AG20443 (cell line): Measurements from ENCODE around the gene ZNF280B.
"Not testable (repeated sequence)": the region's sequence is repeated elsewhere in the genome, so short reads cannot be mapped to it uniquely, and the experiment has no call there.

Source experiments
- DNase-seq: peaks from one replicate; pipeline ENCODE4 v3.0.0; 2012; ENCODE audit warnings: low spot score, mixed read lengths

Gene ZNF280B

DNA sequence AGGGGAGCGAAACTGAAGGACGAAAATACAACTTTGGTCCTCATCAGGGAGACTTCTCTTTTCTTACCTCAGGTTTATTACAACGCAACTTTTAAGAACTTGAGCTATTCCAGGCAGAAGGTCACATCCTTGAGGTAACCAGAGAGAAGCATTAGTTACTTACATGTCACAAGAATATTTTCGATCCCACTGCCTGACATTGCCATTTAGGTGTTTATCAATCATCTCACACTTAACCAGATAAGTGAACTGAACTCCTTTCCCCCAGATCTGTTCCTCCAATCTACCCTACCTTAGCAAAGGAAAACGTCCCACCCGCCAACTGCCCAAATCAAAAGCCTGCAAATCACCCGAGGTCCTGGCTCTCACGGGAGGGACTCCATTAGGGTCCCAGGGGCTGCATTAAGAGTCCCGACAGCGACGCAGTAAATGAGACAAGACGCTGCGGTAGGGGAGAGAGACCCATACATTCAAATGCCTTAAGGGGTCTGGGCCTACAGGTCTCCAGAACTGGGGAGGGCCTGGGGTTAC is 734 bp downstream of the ZNF280B start:
- DNase-seq = no peak

DNA sequence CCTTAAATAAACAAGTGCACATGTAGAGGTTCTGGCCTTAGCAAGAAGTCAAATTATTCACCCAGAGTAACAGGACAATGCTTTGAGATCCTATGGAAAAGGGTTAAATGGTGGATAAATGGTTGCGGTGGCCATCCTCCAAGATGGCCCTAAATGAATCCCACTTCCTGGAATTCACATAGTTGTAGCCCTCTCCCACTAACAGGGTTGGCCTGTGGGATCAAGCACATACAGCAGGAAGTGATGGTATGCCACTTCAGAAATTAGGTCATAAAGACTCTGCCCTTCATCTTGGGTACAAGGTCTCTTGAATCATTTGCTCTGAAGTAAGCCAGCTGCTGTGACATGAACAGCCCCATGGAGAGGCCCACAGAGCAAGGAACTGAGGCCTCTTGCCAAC is 1.8 kb downstream of the ZNF280B start:
- DNase-seq = no peak

DNA sequence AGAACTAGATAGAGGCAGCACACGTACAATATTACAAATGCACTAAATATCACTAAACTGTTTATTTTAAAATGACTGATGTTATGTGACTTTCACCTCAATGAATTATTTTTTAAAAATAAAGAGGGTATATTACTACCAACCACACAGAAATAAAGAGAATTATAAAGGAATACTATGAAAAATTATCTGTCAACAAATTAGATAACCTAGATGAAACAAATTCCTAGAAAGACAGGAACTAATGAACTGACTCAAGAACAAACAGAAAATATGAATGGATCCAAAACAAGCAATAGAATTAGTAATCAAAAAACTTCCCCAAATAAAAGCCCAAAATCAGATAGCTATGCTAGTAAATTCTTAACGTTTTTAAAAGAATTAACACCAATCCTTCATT is 10.3 kb downstream of the ZNF280B start:
- no peak for DNase-seq

DNA sequence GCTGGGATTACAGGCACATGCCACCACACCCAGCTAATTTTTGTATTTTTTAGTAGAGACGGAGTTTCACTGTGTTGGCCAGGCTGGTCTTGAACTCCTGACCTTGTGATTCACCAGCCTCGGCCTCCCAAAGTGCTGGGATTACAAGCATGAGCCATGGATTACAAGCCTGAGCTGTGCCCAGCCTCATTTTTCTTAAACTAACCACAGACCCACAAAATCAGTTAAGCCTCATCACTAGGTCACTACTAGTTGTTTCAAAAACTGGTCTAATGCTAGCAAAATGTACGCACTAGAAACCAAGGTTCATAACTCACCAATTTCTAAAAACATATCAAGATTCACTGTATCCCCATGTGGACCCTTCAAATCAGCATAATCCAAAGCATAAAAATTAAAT is 17.0 kb downstream of the ZNF280B start:
- DNase-seq = not testable (repeated sequence)

DNA sequence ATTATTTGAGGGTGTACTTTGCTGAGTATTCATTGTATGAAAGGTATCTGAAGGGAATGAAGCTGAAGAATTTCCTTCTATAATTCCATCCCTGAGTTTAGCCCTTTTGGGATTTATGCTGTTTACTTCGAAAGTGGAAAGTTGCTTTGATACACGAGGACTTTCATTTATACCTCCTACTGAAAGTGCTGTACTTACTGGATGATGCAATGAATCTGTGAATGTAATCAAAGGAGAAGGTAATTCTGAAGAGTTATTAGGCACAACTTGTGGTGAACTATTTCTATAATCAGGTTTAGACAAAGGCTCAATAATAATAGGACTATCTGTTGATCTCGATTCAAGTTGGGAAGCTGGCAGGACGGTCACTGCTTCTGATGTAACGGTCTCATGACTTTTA is 19.8 kb downstream of the ZNF280B start:
- no peak for DNase-seq

DNA sequence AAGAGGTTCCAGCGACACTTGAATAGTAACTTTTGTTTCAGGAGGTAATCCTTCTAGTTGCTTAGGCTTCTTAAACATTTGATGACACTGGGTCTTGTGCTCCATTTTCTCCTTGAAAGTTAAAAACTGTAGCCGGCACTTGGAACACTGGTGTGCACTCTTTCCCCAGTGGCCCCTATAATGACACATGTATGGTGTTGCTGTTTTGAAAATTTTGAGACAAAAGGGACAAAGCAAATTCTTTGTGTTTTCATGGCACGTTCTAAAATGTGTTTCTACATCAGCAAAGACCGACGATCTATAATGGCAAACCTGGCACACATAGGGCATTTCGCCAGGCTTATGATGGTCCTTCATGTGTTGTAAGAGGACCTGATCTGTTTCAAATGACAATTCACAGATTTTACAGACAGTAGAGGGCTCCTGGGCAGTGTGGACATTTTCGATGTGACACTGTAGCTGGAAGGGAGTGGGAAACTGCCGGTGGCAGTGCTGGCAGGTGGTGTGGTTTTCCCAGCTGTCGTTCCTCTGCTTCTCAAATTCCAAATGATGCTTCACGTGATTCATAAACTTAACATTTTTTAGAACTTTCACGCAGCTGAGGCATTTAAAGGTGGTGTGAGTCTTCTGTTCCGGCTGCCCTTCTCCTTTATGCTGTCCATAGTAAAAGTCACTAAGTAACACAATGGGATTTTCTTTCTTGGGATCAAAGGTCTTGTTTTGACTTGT is 20.5 kb downstream of the ZNF280B start:
- no peak for DNase-seq

DNA sequence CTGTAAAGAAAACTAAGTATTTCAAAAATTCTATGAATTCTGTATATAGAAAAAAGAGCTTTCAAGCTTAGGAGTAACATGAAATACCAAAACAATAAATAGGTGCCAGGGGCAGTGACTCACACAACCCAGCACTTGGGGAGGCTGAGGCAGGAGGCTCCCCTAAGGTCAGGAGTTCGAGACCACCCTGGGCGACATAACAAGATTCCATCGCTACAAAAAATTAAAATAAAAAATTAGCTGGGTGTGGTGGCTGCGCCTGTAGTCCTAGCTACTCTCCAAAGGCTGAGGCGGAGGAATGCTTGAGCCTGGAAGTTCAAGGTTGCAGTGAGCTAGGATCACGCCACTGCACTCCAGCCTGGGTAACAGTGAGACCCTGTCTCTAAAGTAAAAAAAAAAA is 21.5 kb downstream of the ZNF280B start:
- no peak for DNase-seq

DNA sequence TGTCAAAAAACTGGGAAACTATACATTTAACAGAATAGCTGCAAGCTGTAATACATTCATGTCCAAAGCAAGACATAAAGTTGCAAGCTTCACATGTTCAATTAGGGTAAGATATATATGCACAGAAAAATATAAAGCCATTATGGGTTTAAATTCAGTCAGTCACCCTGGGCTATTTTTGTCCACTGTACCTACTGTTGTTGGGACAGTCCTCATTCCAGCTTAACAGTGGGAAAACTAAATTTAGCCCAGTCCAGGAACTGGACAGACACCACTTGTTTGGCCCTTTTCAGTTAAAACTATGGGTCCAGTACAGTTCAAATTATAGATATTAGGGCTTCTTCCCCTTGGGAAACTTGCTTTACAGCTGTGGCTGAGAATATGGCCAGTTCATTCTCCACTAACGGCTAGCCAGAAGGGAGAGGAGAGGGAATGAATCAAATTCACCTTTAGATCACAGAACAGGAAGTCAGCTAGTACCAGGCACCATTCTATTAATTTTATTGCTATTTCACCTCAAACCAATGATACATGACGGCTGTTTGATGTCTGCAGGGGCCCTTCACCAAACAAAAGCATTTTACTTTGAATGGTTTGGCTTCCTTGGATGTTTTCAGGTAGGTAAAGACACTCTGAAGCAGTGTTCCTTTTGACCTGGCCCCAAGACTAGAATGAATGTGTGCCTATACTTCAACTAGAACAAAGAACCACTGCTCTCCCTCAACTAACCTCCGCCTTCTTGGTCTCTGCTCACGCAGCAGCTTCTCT is 22.2 kb downstream of the ZNF280B start:
- DNase-seq = no peak

DNA sequence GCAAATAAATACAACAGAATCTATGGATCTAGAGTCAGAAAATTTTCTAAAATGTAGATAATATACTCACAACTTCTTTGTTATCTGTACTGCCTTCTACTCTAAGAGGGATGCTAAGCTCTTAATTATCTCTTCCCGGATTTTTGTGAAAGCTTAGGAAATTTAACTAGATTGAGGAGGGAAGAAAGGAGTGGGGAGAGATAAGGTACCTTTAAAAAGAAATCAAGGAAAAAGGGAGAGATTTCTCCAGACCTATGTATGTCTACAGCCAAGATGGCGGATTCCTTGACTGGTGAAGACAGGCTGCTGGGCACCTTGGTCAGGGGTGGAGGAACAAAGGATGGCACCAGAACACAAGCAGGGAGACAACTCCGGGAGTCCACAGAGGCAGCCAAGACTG is 23.0 kb downstream of the ZNF280B start:
- DNase-seq = no peak

DNA sequence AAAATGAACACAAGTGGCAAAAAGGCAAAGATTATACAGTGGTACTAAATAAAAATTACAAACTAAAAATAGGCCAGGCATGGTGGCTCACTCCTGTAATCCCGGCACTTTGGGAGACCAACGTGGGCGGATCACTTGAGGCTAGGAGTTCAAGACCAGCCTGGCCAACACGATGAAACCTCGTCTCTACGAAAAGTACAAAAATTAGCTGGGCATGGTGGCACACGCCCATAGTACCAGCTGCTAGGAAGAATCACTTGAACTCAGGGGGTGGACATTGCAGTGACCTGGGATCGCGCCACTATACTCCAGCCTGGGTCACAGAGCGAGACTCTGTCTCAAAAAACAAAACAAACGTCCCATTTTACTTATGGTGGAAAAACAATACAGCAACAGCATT is 24.5 kb downstream of the ZNF280B start:
- no peak for DNase-seq

DNA sequence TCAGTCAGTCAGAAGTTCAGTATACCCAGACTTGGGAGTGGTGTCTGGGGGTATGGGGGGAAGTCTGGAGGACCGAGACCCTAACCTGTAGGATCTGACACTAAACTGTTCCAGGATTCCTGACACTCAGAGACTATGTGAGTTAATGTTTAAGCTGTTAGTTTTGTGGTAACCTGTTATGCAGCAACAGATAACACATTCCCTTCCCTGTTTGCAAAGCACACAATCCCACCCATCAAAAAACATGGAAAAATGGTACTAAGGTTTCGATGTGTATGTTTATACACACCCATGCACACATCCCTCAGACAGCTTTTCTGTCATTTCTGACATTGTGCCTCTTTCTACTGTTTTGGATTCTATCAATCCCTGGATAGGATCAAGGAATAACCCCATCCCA is 27.6 kb downstream of the ZNF280B start:
- no peak for DNase-seq

DNA sequence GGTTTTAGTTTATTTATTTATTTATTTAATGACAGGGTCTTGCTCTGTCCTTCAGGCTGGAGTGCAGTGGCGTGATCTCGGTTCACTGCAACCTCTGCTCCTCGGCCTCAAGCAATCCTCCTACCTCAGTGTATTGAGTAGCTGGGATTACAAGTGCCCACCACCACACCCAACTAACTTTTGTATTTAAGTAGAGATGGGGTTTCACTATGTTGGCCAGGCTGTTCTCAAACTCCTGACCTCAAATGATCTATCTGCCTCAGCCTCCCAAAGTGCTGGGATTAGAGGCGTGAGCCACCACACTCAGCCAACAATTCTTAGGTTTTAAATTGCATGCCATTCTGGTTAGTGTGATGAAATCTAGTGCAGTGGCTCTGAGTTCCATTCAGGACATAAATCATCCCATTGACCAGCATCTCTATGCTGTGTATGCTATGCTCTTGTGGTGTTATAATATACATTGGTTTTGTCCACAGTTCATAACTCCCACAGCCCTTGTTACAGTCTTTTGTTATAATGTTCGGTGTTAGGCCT is 28.5 kb downstream of the ZNF280B start:
- no peak for DNase-seq

DNA sequence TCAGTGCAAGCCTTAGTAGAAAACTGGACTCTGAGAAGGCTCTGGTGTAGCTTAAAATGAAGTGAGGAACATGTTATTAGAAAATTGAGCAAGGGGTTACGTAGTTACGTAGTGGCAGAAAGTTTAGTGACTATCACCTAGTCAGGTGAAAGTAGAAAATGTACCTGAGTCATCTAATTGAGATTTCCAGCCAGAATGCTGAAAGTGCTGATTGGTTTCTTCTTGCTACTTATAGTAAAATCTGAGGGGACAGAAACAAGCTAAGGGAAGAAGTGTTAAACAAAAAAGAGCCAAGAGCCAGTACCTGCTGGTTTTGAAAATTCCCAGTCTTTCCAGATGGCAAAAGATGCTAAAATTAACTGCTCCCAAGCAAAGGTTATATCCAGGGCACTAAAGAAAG is 29.4 kb downstream of the ZNF280B start:
- no peak for DNase-seq

DNA sequence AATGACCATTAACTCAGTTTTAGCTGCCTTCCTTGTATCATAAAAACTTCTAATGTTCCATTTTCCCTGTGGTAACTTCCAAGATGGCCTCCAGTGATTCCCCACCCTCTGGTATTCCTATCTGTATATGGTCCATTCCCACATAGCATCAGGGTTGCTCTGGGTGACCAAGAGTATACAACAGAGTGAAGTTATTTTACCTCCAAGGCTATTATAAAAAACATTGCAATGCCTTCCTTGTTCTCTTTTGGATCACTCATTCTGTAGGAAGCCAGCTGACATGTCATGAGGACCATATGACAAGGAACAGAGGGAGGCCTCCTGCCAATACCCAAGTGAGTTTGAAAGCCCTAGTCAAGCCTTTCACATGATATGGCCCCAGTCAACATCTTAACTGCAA is 30.1 kb downstream of the ZNF280B start:
- no peak for DNase-seq

DNA sequence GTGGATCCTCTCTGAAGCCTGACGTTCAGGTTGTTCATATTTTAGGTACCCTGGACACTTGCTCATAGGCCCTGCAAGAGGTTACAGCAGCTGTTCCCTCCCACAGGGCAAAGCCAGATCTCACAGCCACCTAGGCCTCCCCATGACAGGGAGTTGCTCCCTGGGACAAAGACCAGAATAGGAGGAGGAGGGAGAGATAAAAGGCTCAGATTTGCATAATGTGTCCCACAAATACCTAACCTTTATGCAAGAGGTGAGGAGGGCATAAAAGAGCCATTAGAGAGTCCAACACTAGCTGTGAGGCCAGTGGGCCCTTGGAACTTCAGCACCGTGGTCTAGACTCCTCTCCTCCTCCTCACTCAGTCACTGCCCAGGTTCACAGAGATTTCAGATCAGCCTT is 33.8 kb downstream of the ZNF280B start:
- no peak for DNase-seq

DNA sequence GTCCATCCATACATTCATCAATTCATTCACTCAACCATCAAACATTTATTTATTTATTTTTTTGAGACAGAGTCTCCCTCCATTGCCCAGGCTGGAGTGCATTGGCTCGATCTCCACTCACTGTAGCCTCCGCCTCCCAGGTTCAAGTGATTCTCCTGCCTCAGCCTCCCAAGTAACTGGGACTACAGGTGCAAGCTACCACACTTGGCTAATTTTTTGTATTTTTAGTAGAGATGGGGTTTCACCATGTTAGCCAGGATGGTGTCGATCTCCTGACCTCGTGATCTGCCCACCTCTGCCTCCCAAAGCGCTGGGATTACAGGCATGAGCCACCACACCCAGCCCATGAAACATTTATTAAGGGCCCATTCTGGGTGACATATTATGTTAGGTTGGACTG is 37.4 kb downstream of the ZNF280B start:
- not testable (repeated sequence) for DNase-seq

DNA sequence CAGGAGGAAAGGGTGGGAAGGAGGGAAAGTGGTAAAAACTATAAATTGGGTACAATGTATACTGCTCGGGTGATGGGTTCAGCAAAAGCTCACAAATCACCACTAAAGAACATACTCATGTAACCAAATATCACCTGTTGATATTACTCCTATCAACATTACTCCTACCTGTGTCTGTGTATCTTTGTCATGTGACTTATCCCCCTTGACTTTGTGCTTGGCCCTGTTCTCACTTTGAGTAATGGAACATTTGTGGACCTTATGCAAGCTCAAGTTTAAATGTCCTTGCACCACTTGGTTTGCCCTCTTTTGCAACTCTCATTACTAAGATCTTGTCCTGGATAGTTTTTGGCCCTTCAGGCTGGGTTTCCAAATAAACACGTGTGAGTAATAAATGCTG is 39.0 kb downstream of the ZNF280B start:
- no peak for DNase-seq

DNA sequence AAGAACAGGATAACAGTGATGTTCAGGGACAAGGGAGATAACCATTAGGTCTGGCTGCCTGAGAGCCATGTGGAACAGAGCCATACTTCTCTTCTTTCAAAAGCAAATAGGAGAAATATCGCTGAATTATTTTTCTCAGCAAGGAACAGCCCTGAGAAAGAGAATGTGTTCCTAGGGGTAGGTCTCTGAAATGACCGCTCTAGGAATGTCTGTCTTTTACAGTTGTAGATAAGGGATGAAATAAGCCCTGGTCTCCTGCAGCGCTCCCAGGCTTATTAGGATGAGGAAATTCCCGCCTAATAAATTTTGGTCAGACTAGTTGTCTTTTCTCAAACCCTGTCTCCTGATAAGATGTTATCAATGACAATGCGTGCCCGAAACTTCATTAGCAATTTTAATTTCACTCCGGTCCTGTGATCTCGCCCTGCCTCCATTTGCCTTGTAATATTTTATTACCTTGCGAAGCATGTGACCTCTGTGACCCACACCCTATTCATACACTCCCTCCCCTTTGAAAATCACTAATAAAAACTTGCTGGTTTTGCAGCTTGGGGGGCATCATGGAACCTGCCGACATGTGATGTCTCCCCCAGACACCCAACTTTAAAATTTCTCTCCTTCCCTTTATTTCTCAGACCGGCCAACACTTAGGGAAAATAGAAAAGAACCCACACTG is 39.6 kb downstream of the ZNF280B start:
- not testable (repeated sequence) for DNase-seq

DNA sequence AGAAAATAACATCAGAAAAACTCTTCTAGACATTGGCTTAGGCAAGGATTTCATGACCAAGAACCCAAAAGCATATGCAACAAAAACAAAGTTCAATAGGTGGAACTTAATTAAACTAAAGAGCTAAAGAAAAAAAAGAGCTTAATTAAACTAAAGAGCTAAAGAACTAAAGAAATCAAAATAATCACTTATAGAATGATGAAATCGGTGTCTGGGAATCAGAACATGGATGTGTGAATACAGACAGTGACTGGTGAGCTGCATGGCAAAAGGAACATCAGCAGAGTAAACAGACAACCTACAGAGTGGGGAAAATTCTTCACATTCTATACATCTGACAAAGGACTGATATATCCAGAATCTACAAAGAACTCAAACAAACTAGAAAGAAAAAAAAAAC is 41.4 kb downstream of the ZNF280B start:
- no peak for DNase-seq

DNA sequence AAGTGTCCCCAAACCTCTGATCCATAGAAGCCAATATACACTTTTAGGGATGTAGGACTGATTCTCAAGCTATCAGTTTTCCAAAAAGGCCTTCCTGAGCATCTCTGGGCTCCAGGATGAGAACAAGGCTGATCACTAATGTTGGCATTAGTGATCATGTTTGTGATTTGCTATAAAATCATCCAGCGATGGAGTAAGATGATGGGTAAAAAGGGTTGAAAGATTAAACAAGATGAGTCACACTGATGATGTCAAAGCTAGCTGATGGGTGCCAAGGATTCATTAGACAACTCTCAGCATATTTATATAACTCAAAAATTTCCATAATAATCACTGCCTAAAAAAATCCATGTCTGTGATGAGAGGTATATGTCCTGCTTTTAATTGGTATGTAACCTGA is 42.8 kb downstream of the ZNF280B start:
- DNase-seq = no peak

DNA sequence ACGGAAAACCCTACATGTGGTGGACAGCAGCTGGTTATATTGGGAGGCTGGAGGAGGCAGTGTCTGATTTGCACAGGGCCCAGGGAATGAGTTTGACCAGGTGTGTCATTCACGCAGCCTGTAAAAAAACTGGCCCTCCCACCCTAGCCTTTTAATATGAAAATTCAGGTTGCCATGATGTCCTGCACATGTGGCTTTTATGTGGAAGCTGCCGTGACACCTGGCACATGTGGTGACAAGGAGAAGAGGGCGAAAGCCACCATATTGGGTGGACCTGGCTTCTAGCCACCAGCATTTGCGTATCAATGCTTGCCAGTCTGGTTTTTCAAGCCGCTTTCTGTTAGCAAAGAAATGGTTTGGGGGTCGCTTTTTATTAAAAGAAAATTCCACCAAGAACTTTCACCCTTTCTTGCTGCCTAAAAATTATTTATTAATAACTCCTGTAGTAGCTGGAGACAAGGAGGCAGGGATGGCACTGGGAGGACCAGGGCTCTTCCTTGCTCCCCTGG is 43.4 kb downstream of the ZNF280B start:
- no peak for DNase-seq

DNA sequence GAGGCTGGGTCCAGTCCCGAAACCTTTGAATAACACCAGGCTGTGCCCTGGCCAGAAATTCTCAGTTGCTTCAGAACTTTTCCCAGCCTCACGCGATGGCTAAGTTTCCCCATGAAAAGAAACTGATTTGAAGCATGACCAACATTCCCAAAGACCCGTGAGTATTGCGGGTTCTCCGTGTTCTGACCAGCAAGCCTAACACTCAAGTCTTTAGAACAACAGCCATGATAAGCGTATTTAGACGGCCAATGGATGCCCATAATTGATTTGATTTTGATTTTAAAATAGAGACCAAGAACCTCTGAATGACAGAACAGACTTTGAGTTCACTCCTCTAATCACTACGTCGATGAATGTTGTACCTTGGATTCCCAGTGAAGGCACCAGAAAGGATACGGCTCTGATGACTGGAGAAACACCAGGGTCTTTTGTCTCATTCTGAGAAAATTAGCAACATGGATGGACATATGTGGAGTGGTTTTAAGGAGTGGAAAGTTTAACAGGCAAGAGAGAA is 43.9 kb downstream of the ZNF280B start:
- no peak for DNase-seq
